Inflammatory macrophage treated with lipopolysaccharide for 4 hours (primary cell): ENCODE measurements around the gene TMEM63C.

Experiments used
- DNase-seq: peaks from one replicate; pipeline ENCODE4 v3.0.0-alpha.2; 2020

Gene TMEM63C

GRCh38 chr14:77224212-77224611, 42.6 kb downstream of the TMEM63C start:
- peak; percentile 34 for DNase-seq

DNA sequence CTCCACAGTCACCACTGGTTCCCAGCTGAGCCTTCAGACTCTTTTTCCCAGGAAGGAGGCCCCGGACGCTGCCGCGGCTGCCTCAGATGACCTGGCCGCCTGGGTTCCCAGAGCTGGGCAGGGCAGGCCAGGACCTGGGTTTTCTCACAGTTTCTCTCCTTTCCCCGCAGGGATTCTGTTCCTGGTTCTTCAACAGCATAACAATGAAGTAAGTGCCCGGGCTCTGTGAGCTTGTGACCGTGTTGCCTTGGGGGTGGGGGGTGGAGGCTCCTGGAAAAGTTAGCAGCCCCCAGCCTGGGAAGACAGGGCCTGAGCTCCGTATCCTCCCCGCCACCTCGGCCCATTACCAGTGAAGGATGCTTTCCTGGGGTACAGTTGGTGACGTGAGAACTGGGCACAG, 43.7 kb downstream of the TMEM63C start:
- no peak for DNase-seq

- no peak for DNase-seq
Observed at GRCh38 chr14:77225892-77226557, 44.4 kb downstream of the TMEM63C start.

DNA sequence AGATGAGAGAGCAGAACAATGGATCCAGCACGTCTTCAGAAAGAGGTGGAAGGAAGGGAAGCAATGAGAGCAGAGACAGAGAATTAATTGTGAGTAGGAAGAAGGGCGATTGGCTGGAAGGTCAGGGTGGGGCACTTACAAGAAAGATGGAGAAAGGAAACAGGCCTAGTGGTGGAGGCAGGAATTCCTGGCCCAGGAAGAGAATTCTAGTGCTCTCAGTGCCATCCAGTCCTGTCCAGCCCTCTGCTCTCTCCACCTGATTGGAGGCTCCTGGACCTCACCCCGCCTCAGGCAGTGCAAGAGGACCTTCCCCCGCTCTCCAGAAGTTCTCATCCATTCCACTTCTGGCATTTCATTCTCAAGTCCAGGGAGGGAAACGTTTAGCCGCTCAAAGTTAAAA, 46.5 kb downstream of the TMEM63C start:
- no peak for DNase-seq

- DNase-seq = no peak
Observed at GRCh38 chr14:77230914-77231313, 49.3 kb downstream of the TMEM63C start.

- DNase-seq = no peak
Observed at GRCh38 chr14:77231721-77232120, 50.1 kb downstream of the TMEM63C start.

DNA sequence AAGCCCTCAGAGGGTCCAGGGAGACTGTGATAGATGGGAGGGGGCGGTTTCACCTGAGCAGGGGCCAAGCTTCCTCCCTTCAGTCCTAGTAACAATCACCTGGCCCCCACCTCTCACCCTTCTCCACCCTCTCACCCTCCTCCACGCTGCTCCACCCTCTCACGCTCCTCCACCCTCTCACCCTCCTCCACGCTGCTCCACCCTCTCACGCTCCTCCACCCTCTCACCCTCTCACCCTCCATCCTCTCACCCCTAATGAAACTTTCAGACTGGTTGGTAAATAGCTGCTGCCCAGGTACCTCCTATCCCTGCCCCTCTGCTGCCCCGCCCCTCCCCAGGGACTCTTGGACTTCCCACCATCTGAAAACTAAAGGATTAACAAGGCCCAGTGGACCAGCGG, 55.2 kb downstream of the TMEM63C start:
- no peak for DNase-seq

DNA sequence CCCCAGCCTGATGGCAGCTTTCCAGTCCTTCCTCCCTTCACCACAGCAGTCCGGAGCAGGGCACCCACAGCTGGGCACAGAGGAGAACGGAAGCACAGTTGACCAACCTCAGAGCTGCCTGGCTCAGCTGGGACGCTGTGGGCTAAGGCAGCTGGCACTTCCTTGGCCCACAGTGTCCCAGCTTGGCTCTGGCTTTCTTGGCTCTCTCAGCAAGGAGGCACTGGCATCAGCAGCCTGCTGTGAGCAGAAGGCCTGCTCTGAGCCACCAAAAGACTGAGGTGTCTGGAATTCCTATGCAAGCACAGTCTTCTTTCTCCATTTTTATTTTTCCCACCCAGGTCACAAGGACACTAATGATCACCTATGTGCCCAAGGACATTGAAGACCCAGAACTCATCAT, 56.8 kb downstream of the TMEM63C start:
- DNase-seq = no peak

- no peak for DNase-seq
Observed at GRCh38 chr14:77238996-77239395, 57.4 kb downstream of the TMEM63C start.

- no peak for DNase-seq
Observed at GRCh38 chr14:77239412-77239811, 57.8 kb downstream of the TMEM63C start.

- no peak for DNase-seq
Observed at GRCh38 chr14:77240336-77240915, 58.8 kb downstream of the TMEM63C start.

DNA sequence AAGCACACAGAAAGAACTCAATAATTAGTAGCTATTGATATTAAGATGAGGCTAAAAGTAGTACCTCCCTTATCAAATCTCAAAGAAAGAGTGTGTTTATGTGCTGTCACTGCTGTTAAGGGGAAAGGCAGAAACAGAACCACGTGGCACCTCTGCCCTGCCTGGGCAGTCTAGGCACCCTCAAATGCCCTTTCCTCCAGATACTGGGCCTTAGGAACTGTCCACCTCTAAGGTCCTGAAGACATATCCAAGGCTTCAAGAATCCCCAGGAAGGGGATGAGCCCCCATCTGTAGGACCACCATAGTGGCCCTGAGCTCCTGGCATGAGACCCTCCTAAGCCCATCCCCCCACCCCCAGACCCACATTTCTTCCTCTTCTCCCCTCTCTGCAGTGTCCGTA, 60.4 kb downstream of the TMEM63C start:
- no peak for DNase-seq

DNA sequence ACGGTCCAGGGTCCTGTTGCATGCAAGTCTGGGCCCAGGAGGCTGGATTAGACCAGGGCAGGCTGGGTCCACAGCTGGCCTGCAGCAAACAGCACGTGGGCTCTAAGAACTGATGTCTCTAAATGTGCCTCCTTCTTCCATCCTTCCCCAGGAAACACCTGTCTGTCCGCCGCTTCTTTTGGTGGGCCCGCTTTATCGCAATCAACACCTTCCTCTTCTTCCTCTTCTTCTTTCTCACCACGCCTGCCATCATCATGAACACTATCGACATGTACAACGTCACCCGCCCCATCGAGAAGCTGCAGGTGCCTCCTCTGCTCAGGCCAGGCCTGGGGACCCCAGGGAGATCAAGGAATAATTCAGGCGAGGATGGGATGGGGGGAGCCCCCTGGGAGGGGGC, 61.2 kb downstream of the TMEM63C start:
- no peak for DNase-seq

DNA sequence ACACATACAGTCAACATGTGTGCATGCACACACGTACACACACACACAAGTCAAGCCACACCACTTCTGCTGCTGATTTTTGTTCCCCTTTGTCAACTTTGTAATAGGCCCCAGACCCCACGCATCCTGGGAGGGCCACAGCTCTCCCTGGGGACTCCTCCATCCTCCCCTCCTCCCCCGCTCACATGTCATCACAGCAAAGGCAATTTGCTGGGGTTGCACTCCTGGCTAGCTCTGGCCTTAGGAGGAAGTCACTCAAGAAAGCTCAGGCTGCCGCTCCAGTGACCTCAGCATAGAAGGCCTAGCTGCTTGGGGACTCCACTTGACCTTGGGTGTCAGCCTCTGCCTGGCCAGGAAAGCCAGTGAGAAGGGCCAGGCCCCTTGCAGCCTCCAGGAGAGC, 62.3 kb downstream of the TMEM63C start:
- DNase-seq = peak; percentile 13

GRCh38 chr14:77245820-77246219, 64.2 kb downstream of the TMEM63C start:
- DNase-seq = no peak

- DNase-seq = no peak
Observed at GRCh38 chr14:77246784-77247183, 65.2 kb downstream of the TMEM63C start.

DNA sequence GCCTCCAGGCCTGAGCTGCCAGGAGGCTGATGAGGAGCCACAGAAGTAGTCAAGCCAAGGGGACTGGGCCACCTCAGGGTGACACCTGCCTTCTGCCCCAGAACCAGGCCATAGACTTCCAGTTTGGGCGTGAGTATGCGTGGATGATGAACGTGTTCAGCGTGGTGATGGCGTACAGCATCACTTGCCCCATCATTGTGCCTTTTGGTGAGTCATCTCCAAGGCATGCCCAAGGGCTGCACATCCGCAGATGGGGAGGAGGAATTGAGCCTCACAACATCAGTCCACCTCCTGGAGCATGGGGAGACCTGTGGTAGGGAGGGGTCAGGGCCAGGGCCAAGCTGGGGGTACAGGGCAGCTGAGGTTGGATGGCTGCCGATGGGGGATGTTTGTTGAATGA, 67.1 kb downstream of the TMEM63C start:
- no peak for DNase-seq

DNA sequence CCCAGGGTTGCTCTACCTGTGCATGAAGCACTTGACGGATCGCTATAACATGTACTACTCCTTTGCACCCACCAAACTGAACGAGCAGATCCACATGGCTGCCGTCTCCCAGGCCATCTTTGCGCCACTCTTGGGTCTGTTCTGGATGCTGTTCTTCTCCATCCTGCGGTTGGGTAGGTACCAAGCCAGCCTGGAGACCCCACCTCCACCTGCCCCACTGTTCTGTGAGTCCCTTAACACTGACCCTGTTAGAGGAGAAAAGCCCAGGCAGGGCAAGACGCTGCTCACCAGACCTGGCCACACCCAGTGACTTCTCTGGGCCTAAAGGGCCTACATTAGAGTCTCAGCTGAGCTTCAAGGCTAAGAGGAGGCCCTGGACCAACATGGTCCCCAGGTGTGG, 67.7 kb downstream of the TMEM63C start:
- no peak for DNase-seq

DNA sequence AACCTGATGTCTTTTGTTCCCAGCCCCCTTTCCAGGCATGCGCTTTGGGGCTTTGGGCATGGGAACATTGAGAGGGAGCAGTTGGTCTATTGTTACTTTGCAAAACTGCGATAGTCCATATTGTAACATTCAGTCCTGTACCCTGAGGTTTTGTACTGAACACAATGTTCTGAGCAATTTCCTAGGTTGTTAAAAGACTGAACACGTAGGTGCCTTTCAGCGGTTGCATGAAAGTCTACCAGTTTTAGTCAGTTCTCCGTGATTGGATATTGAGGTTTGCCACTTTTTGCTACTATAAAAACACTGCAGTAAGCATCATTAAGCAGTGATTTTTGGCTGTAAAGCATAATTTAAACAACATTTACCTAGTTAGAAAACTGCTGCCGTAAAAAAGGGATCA, 69.3 kb downstream of the TMEM63C start:
- no peak for DNase-seq

- DNase-seq = no peak
Observed at GRCh38 chr14:77251870-77252269, 70.3 kb downstream of the TMEM63C start.

- no peak for DNase-seq
Observed at GRCh38 chr14:77253333-77254190, 72.0 kb downstream of the TMEM63C start.

DNA sequence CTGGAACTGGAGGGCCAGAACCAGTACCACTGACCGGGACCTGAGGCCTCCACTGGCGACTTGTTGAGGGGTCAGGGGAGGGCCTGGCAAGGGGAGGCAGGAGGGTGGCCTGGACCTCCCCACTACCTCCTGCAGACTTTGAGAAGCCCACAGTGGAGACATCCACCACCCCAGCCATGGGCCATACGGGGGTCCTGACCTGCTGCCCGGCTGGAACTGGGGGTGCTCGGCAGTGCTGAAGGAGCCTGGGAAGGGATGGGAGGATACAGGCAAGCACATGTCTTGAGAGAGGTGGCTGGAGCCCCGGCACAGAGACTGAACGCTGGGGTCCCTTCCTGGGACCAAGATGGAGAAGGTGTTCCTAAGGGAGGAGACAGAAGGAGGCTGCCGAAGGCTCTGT, 75.1 kb downstream of the TMEM63C start:
- DNase-seq = no peak

DNA sequence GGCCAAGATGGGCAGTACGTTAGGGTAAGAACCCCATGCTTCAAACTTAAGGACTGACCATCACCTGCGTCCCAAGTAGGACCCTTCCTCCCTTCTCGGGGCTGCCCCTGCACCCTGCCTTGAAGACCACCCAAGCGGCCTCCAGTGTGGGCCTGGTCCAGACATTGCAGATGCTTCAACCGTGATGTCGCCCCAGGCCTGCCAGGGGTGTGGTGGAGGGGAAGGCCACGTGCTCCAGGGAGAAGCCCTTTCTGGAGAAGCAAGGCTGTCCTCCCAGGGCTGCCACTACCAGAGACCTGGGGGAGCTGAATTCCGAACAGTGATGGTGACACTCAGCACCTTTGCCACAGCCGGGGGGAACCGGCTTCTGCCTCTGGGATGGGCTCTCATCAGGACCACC, 76.1 kb downstream of the TMEM63C start:
- no peak for DNase-seq

DNA sequence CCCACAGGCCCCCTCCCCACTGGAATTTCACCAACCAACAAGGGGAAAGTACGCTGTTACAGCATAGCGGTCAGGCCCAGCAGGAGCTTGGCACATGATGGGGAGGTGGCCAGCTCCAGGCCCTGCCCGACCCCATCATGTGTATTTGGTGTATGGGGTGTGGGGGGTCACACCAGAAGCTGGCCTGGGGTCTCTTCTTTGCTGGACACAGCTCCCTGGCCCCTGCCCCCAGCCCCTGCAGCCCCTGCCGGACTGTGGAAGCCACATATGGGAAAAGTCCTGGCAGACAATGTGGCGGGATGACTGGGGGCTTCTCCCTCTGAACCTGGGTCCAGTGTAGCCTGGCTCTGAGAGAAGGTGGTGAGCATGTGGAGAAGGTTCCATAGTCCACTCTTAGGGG, 77.0 kb downstream of the TMEM63C start:
- DNase-seq = no peak
